Measurements from ENCODE around the gene TMEM225B. TPM values are rescaled to one million over a fixed set of nuclear protein-coding genes. Genes with fewer than 3 reads are reported as not detected.
"Not testable (repeated sequence)": the region's sequence is repeated elsewhere in the genome, so short reads cannot be mapped to it uniquely, and the experiment has no call there.

TMEM225B gene
- total and polyA plus RNA-seq, 5 donors from 2014 or later: 0.67 to 2.3 (median 1.1) TPM

GRCh38 chr7:99562832-99563231 is 35.2 kb upstream of the TMEM225B start:
- H3K27ac ChIP-seq (ENCODE audit: insufficient read depth, low read length, poor library complexity, severe bottlenecking): no peak overlapping the region
- Mint-ChIP-seq H3K4me3 (peak overlapping the region in 1 of 4 donors; percentile 60), H3K9me3 (peaks cover 0 to 2% (median 0%) of the 10 kb centered on the region in 7 donors), H3K27me3 (peaks cover 6% of the 10 kb centered on the region), H3K27ac (peak overlapping the region in 2 of 3 donors; percentile 72 to 84), H3K4me1 (peaks cover 18 to 52% (median 42%) of the 10 kb centered on the region in 4 donors), H3K36me3 (peaks cover 38% of the 10 kb centered on the region)
- H3K27me3 ChIP-seq (ENCODE audit: control insufficient read depth, insufficient read depth, low read length): no peaks in the 10 kb centered on the region
- DNase-seq (peak in 1 of 3 donors; percentile 31), ATAC-seq (ENCODE audit: low read depth in 2 of 2) (peak; percentile 27 to 44)
- peaks cover 58% of the 10 kb centered on the region for H3K36me3 ChIP-seq (ENCODE audit: control insufficient read depth, insufficient read depth, low read length)
- peaks cover 24% of the 10 kb centered on the region for H3K4me1 ChIP-seq (ENCODE audit: control insufficient read depth, insufficient read depth, low read length, poor library complexity, severe bottlenecking)
- H3K4me3 ChIP-seq (ENCODE audit: low read depth, low read length): no peak overlapping the region
- no peaks in the 10 kb centered on the region for H3K9me3 ChIP-seq (ENCODE audit: control insufficient read depth in 2 of 2, low read length in 2 of 2)

GRCh38 chr7:99563650-99564049 is 34.4 kb upstream of the TMEM225B start:
- H3K27ac Mint-ChIP-seq: no peak overlapping the region
- H3K36me3 Mint-ChIP-seq: peaks cover 33% of the 10 kb centered on the region

GRCh38 chr7:99568770-99569169 is 29.3 kb upstream of the TMEM225B start:
- not testable (repeated sequence) for H3K9me3 ChIP-seq (ENCODE audit: control insufficient read depth in 2 of 2, low read length in 2 of 2); H3K4me3 ChIP-seq (ENCODE audit: low read depth, low read length); H3K27ac ChIP-seq (ENCODE audit: insufficient read depth, low read length, poor library complexity, severe bottlenecking); H3K27me3 ChIP-seq (ENCODE audit: control insufficient read depth, insufficient read depth, low read length); ATAC-seq (ENCODE audit: low read depth in 2 of 2); DNase-seq; H3K27ac Mint-ChIP-seq; H3K27me3 Mint-ChIP-seq; H3K4me1 ChIP-seq (ENCODE audit: control insufficient read depth, insufficient read depth, low read length, poor library complexity, severe bottlenecking); H3K9me3 Mint-ChIP-seq
- Mint-ChIP-seq H3K4me1 (peaks cover 6 to 18% (median 15%) of the 10 kb centered on the region in 4 donors), H3K4me3 (peak overlapping the region in 1 of 4 donors; percentile 54), H3K36me3 (peaks cover 40% of the 10 kb centered on the region)
- H3K36me3 ChIP-seq (ENCODE audit: control insufficient read depth, insufficient read depth, low read length): peaks cover 58% of the 10 kb centered on the region

More at GRCh38 chr7:99563650-99564049, 34.4 kb upstream of the TMEM225B start:
- H3K36me3 ChIP-seq (ENCODE audit: control insufficient read depth, insufficient read depth, low read length): peaks cover 58% of the 10 kb centered on the region
- H3K9me3 ChIP-seq (ENCODE audit: control insufficient read depth in 2 of 2, low read length in 2 of 2): no peaks in the 10 kb centered on the region
- Mint-ChIP-seq H3K9me3 (peaks cover 0 to 2% (median 0%) of the 10 kb centered on the region in 7 donors), H3K27me3 (no peaks in the 10 kb centered on the region), H3K4me3 (peak overlapping the region in 1 of 4 donors; percentile 74), H3K4me1 (peaks cover 18 to 49% (median 39%) of the 10 kb centered on the region in 4 donors)
- H3K27ac ChIP-seq (ENCODE audit: insufficient read depth, low read length, poor library complexity, severe bottlenecking): no peak overlapping the region
- peaks cover 22% of the 10 kb centered on the region for H3K4me1 ChIP-seq (ENCODE audit: control insufficient read depth, insufficient read depth, low read length, poor library complexity, severe bottlenecking)
- ATAC-seq (ENCODE audit: low read depth in 2 of 2) (no peak), DNase-seq (no peak)
- H3K27me3 ChIP-seq (ENCODE audit: control insufficient read depth, insufficient read depth, low read length): no peaks in the 10 kb centered on the region
- H3K4me3 ChIP-seq (ENCODE audit: low read depth, low read length): no peak overlapping the region

GRCh38 chr7:99571768-99572167 is 26.3 kb upstream of the TMEM225B start:
- peaks cover 33% of the 10 kb centered on the region for H3K36me3 ChIP-seq (ENCODE audit: control insufficient read depth, insufficient read depth, low read length)
- H3K36me3 Mint-ChIP-seq: peaks cover 33% of the 10 kb centered on the region

GRCh38 chr7:99573257-99573656 is 24.8 kb upstream of the TMEM225B start:
- Mint-ChIP-seq H3K4me1 (peaks cover 0 to 8% (median 7%) of the 10 kb centered on the region in 4 donors), H3K27me3 (no peaks in the 10 kb centered on the region), H3K4me3 (no peak overlapping the region), H3K36me3 (peaks cover 33% of the 10 kb centered on the region), H3K9me3 (no peaks in the 10 kb centered on the region), H3K27ac (peak overlapping the region in 1 of 3 donors; percentile 7)
- Histone ChIP-seq H3K27ac (ENCODE audit: insufficient read depth, low read length, poor library complexity, severe bottlenecking) (no peak overlapping the region), H3K27me3 (ENCODE audit: control insufficient read depth, insufficient read depth, low read length) (no peaks in the 10 kb centered on the region), H3K4me1 (ENCODE audit: control insufficient read depth, insufficient read depth, low read length, poor library complexity, severe bottlenecking) (no peaks in the 10 kb centered on the region), H3K36me3 (ENCODE audit: control insufficient read depth, insufficient read depth, low read length) (peaks cover 33% of the 10 kb centered on the region), H3K9me3 (ENCODE audit: control insufficient read depth in 2 of 2, low read length in 2 of 2) (no peaks in the 10 kb centered on the region), H3K4me3 (ENCODE audit: low read depth, low read length) (no peak overlapping the region)
- DNase-seq (no peak), ATAC-seq (ENCODE audit: low read depth in 2 of 2) (no peak)

More at GRCh38 chr7:99571768-99572167, 26.3 kb upstream of the TMEM225B start:
- Mint-ChIP-seq H3K4me1 (peaks cover 0 to 7% (median 1%) of the 10 kb centered on the region in 4 donors), H3K27me3 (no peaks in the 10 kb centered on the region), H3K27ac (peak overlapping the region in 1 of 3 donors; percentile 83), H3K9me3 (no peaks in the 10 kb centered on the region), H3K4me3 (no peak overlapping the region)
- Histone ChIP-seq H3K27ac (ENCODE audit: insufficient read depth, low read length, poor library complexity, severe bottlenecking) (no peak overlapping the region), H3K27me3 (ENCODE audit: control insufficient read depth, insufficient read depth, low read length) (no peaks in the 10 kb centered on the region), H3K4me3 (ENCODE audit: low read depth, low read length) (no peak overlapping the region), H3K4me1 (ENCODE audit: control insufficient read depth, insufficient read depth, low read length, poor library complexity, severe bottlenecking) (no peaks in the 10 kb centered on the region), H3K9me3 (ENCODE audit: control insufficient read depth in 2 of 2, low read length in 2 of 2) (no peaks in the 10 kb centered on the region)
- DNase-seq: no peak
- no peak for ATAC-seq (ENCODE audit: low read depth in 2 of 2)

GRCh38 chr7:99576251-99576650 is 21.8 kb upstream of the TMEM225B start:
- H3K27ac Mint-ChIP-seq: peak overlapping the region in 2 of 3 donors; percentile 14 to 36
- Histone ChIP-seq H3K4me1 (ENCODE audit: control insufficient read depth, insufficient read depth, low read length, poor library complexity, severe bottlenecking) (peaks cover 14% of the 10 kb centered on the region), H3K36me3 (ENCODE audit: control insufficient read depth, insufficient read depth, low read length) (peaks cover 22% of the 10 kb centered on the region), H3K27ac (ENCODE audit: insufficient read depth, low read length, poor library complexity, severe bottlenecking) (no peak overlapping the region), H3K9me3 (ENCODE audit: control insufficient read depth in 2 of 2, low read length in 2 of 2) (no peaks in the 10 kb centered on the region), H3K4me3 (ENCODE audit: low read depth, low read length) (no peak overlapping the region), H3K27me3 (ENCODE audit: control insufficient read depth, insufficient read depth, low read length) (no peaks in the 10 kb centered on the region)
- ATAC-seq (ENCODE audit: low read depth in 2 of 2): no peak
- H3K27me3 Mint-ChIP-seq: no peaks in the 10 kb centered on the region
- no peak for DNase-seq
- H3K4me1 Mint-ChIP-seq: peaks cover 0 to 19% (median 13%) of the 10 kb centered on the region in 4 donors
- no peak overlapping the region for H3K4me3 Mint-ChIP-seq
- H3K36me3 Mint-ChIP-seq: peaks cover 22% of the 10 kb centered on the region
- H3K9me3 Mint-ChIP-seq: no peaks in the 10 kb centered on the region

- H3K4me1 ChIP-seq (ENCODE audit: control insufficient read depth, insufficient read depth, low read length, poor library complexity, severe bottlenecking): peaks cover 14% of the 10 kb centered on the region
- H3K4me3 ChIP-seq (ENCODE audit: low read depth, low read length): peak overlapping the region; percentile 68
- Mint-ChIP-seq H3K4me3 (peak overlapping the region; percentile 78 to 94 (median 91)), H3K9me3 (no peaks in the 10 kb centered on the region), H3K27ac (peak overlapping the region; percentile 62 to 89 (median 71)), H3K27me3 (no peaks in the 10 kb centered on the region), H3K4me1 (peaks cover 0 to 21% (median 13%) of the 10 kb centered on the region in 4 donors), H3K36me3 (no peaks in the 10 kb centered on the region)
- no peaks in the 10 kb centered on the region for H3K36me3 ChIP-seq (ENCODE audit: control insufficient read depth, insufficient read depth, low read length)
- DNase-seq: no peak
- ATAC-seq (ENCODE audit: low read depth in 2 of 2): no peak
- H3K27ac ChIP-seq (ENCODE audit: insufficient read depth, low read length, poor library complexity, severe bottlenecking): no peak overlapping the region
- no peaks in the 10 kb centered on the region for H3K9me3 ChIP-seq (ENCODE audit: control insufficient read depth in 2 of 2, low read length in 2 of 2)
- H3K27me3 ChIP-seq (ENCODE audit: control insufficient read depth, insufficient read depth, low read length): no peaks in the 10 kb centered on the region
Observed at GRCh38 chr7:99579281-99579955, 18.6 kb upstream of the TMEM225B start.
